Thyroid gland (tissue), 4 donors: ENCODE results near the gene PCDH12.

ENCODE experiments used
- CTCF ChIP-seq, 6 experiments: fragments of 200-600 bp in 3 of 6; fragments of 450-650 bp in 3 of 6; sonication (generic) in 3 of 6; IDR thresholded peaks; one replicate each; pipeline ENCODE4 v1.5.1; 2016 to 2019; ENCODE audit warnings: antibody characterized with exemption in 6 of 6, mild to moderate bottlenecking in 2 of 6, inconsistent platforms in 1 of 6, moderate library complexity in 1 of 6
- POLR2A ChIP-seq, 2 donors: fragments of 450-650 bp; IDR thresholded peaks; one replicate each; pipeline ENCODE4 v1.6.1; 2017; ENCODE audit warnings: antibody characterized with exemption in 2 of 2, mild to moderate bottlenecking in 2 of 2, moderate library complexity in 1 of 2

- TF ChIP-seq CTCF (IDR thresholded peaks at IDR 0.05) (no peak), POLR2A (IDR thresholded peaks at IDR 0.05) (no peak)
These were observed 17.2 kb downstream of the PCDH12 start for GRCh38 chr5:141940695-141941271.
